GM12878 (cell line): ENCODE data around the gene WDFY4. TPM values are rescaled to one million over a fixed set of nuclear protein-coding genes. Genes with fewer than 3 reads are reported as not detected.

Experiments
- ATAC-seq: fragments of 200-7000 bp; cut with Tn5 transposase; 3 replicates; pipeline ENCODE4 v1.9.1; 2020; ENCODE audit warnings: mild to moderate bottlenecking, moderate library complexity
- BruUV-seq: library from RNA; stranded (reverse); fragments of 400-500 nt; replicated peaks from 2 replicates; lab custom pipeline; 2021; lab: Mats Ljungman, UMichigan
- CTCF ChIA-PET: fragments of 300-600 bp; sonication (Branson Sonifier 250); formaldehyde crosslinking; extraction: SDS; loops from one replicate; lab custom pipeline; 2021; ENCODE audit warnings: inconsistent platforms; lab: Yijun Ruan, JAX
- POLR2A ChIA-PET: fragments of 350-600 bp; formaldehyde crosslinking; extraction: SDS; loops from one replicate; lab custom pipeline; 2021; ENCODE audit warnings: inconsistent platforms; lab: Charles Lee
- RAD21 ChIA-PET: fragments of 300-600 bp; sonication (Branson Sonifier 250); formaldehyde crosslinking; loops from one replicate; lab custom pipeline; 2023; ENCODE audit warnings: antibody characterized with exemption; ENCODE audit not compliant: unreplicated experiment; lab: Charles Lee
- SMC1A ChIA-PET: fragments of 300-600 bp; sonication (Branson Sonifier 250); formaldehyde crosslinking; loops from one replicate; lab custom pipeline; 2023; ENCODE audit not compliant: unreplicated experiment, uncharacterized antibody; lab: Charles Lee
- DNase-seq: peaks from one replicate; pipeline ENCODE4 v3.0.0-alpha.2; 2011; ENCODE audit warnings: low read depth, low spot score
- FAIRE-seq: peaks from 3 replicates; lab custom pipeline; 2011; peaks lifted over from hg19 to GRCh38; lab: Jason Lieb, UNC
- H2AFZ ChIP-seq: 2 replicates; pipeline ENCODE4 v1.6.0; 2011; ENCODE audit warnings: low read depth, low read length, control low read depth; ENCODE audit not compliant: control insufficient read depth
- H3K27ac ChIP-seq: 2 replicates; pipeline ENCODE4 v1.5.1; 2011; ENCODE audit warnings: control low read depth; ENCODE audit not compliant: control insufficient read depth, insufficient read depth
- H3K27me3 ChIP-seq, 2 experiments: replicated peaks in 1 of 2; 2 replicates each; pipeline versions ENCODE4 v1.6.0 to v1.6.1; 2011; ENCODE audit warnings: low read length in 1 of 2; ENCODE audit not compliant: control insufficient read depth in 2 of 2, insufficient read depth in 2 of 2
- H3K36me3 ChIP-seq, 2 experiments: 2 replicates each; pipeline ENCODE4 v1.5.1; 2011; ENCODE audit warnings: low read length in 1 of 2; ENCODE audit not compliant: control insufficient read depth in 2 of 2, insufficient read depth in 2 of 2
- H3K4me1 ChIP-seq: 2 replicates; pipeline ENCODE4 v1.6.1; 2011; ENCODE audit warnings: mild to moderate bottlenecking, low read length, moderate library complexity, mixed read lengths; ENCODE audit not compliant: control insufficient read depth, insufficient read depth
- H3K4me2 ChIP-seq: 2 replicates; pipeline ENCODE4 v1.6.0; 2011; ENCODE audit warnings: control low read depth; ENCODE audit not compliant: control insufficient read depth, insufficient read depth
- H3K4me3 ChIP-seq: fragments of 200-600 bp; sonication (generic); 2 replicates; pipeline ENCODE4 v1.5.1; 2016
- H3K79me2 ChIP-seq: 2 replicates; pipeline ENCODE4 v1.6.0; 2011; ENCODE audit warnings: low read length; ENCODE audit not compliant: control insufficient read depth, insufficient read depth
- H3K9ac ChIP-seq: 2 replicates; pipeline ENCODE4 v1.8.0; 2011; ENCODE audit warnings: low read length, control low read depth, mixed read lengths; ENCODE audit not compliant: control insufficient read depth, insufficient read depth
- H3K9me3 ChIP-seq: replicated peaks from 3 replicates; pipeline ENCODE4 v1.5.1; 2011; ENCODE audit warnings: mild to moderate bottlenecking, low read length; ENCODE audit not compliant: control insufficient read depth, insufficient read depth
- H4K20me1 ChIP-seq: 2 replicates; pipeline ENCODE4 v1.6.0; 2011; ENCODE audit not compliant: control insufficient read depth, insufficient read depth
- ATF2 ChIP-seq: IDR thresholded peaks from 2 replicates; pipeline ENCODE4 v1.6.1; 2012; ENCODE audit warnings: low read length, inconsistent platforms
- CBX5 ChIP-seq: sonication (generic); IDR thresholded peaks from 2 replicates; pipeline ENCODE4 v1.6.1; 2016; ENCODE audit warnings: low read depth, moderate library complexity, mild to moderate bottlenecking, inconsistent platforms
- CREM ChIP-seq: IDR thresholded peaks from 2 replicates; pipeline ENCODE4 v1.6.1; 2014; ENCODE audit warnings: antibody characterized with exemption, low read depth
- EED ChIP-seq: sonication (generic); IDR thresholded peaks from 2 replicates; pipeline ENCODE4 v1.6.1; 2016; ENCODE audit warnings: antibody characterized with exemption, low read depth
- GABPA ChIP-seq: IDR thresholded peaks from 2 replicates; pipeline ENCODE4 v1.6.1; 2014; ENCODE audit warnings: antibody characterized with exemption, low read depth, mild to moderate bottlenecking, inconsistent platforms
- HDAC6 ChIP-seq: fragments of 200-600 bp; sonication (generic); IDR thresholded peaks from one replicate; pipeline ENCODE4 v1.8.0; 2017; ENCODE audit warnings: antibody characterized with exemption; ENCODE audit not compliant: unreplicated experiment
- IKZF1 ChIP-seq: fragments of 450-650 bp; conservative IDR thresholded peaks from 2 replicates; pipeline ENCODE4 v1.6.1; 2017; ENCODE audit warnings: antibody characterized with exemption, mild to moderate bottlenecking
- KAT2A ChIP-seq: conservative IDR thresholded peaks from 2 replicates; pipeline ENCODE4 v1.6.1; 2011; ENCODE audit warnings: low read depth, low read length; ENCODE audit not compliant: control insufficient read depth
- PBX3 ChIP-seq: IDR thresholded peaks from 2 replicates; pipeline ENCODE4 v1.6.1; 2011; ENCODE audit warnings: mild to moderate bottlenecking, low read depth, low read length, moderate library complexity; ENCODE audit not compliant: insufficient replicate concordance
- RAD21 ChIP-seq: IDR thresholded peaks from 2 replicates; pipeline ENCODE4 v1.6.1; 2011; ENCODE audit warnings: mild to moderate bottlenecking, low read depth, low read length, moderate library complexity; ENCODE audit not compliant: insufficient read depth
- SIN3A ChIP-seq: IDR thresholded peaks from 2 replicates; pipeline ENCODE4 v1.6.1; 2012; ENCODE audit warnings: low read depth, low read length, improper control_type of control experiment
- TARDBP ChIP-seq: IDR thresholded peaks from 2 replicates; pipeline ENCODE4 v1.6.1; 2016; ENCODE audit warnings: borderline replicate concordance
- YY1 ChIP-seq: IDR thresholded peaks from 2 replicates; pipeline ENCODE4 v1.6.1; 2011; ENCODE audit warnings: low read depth, mild to moderate bottlenecking, low read length
- ZNF384 ChIP-seq: IDR thresholded peaks from 2 replicates; pipeline ENCODE4 v1.6.1; 2012; ENCODE audit warnings: low read depth, mild to moderate bottlenecking, low read length, improper control_type of control experiment, borderline replicate concordance
- ZZZ3 ChIP-seq: IDR thresholded peaks from 2 replicates; pipeline ENCODE4 v1.6.1; 2011; ENCODE audit warnings: low read depth; ENCODE audit not compliant: control insufficient read depth, insufficient read length
- WGBS: methylation state at CpG from one replicate; pipeline ENCODE4 v1.1.6; 2016; ENCODE audit warnings: low lambda C conversion rate; ENCODE audit not compliant: insufficient replicate concordance, insufficient coverage; ENCODE audit errors: missing lambda C conversion rate; 5-methylcytosine and 5-hydroxymethylcytosine counted together
- in situ Hi-C: fragments of 300-500 bp; cut with MboI; formaldehyde crosslinking; loops from 9 replicates; pipeline ENCODE4 v1.14.3; 2018; ENCODE audit warnings: mixed read lengths
- intact Hi-C: fragments of 100-400 bp; cut with micrococcal nuclease; formaldehyde crosslinking; loops from one replicate; pipeline ENCODE4 v1.14.2; 2022; ENCODE audit not compliant: unreplicated experiment
- polyA plus RNA-seq, 11 experiments: library from polyadenylated mRNA; depleted of rRNA in 4 of 11; unstranded in 6 of 11; stranded (reverse) in 5 of 11; fragments of >200 nt; fragmentation: Nextera tagmentation in 4 of 11; fragmentation: Illumina TruSeq in 1 of 11; extraction: Ambion mirVana in 4 of 11; extraction: Trizol in 1 of 11; gene quantifications; 1 replicate in 1 of 11; 2 replicates in 10 of 11; pipeline versions ENCODE4 v1.2.1 to v1.2.3, GENCODE V29; 2011 to 2016; ENCODE audit warnings: inconsistent platforms in 2 of 11, missing spikeins in 2 of 11, low read depth in 1 of 11
- total RNA-seq, 4 experiments: library from RNA; depleted of rRNA in 3 of 4; stranded (reverse); fragments of >200 nt in 3 of 4; fragmentation: Illumina TruSeq in 1 of 4; extraction: Trizol in 1 of 4; gene quantifications; 2 replicates each; pipeline versions ENCODE4 v1.2.1 to v1.2.3, GENCODE V29; 2013 to 2021
- TF ChIP-seq, protein P1 (sequence below): fragments of 450-650 bp; IDR thresholded peaks from 2 replicates; pipeline ENCODE4 v1.6.1; 2016; ENCODE audit warnings: mild to moderate bottlenecking, moderate library complexity, borderline replicate concordance

Gene WDFY4
- total and polyA plus RNA-seq, 10 of the 15 experiments (the other 5 are each of a cell fraction or from before 2014, with no cell fraction given) = 13.5 to 132 (median 47.3) TPM

DNA sequence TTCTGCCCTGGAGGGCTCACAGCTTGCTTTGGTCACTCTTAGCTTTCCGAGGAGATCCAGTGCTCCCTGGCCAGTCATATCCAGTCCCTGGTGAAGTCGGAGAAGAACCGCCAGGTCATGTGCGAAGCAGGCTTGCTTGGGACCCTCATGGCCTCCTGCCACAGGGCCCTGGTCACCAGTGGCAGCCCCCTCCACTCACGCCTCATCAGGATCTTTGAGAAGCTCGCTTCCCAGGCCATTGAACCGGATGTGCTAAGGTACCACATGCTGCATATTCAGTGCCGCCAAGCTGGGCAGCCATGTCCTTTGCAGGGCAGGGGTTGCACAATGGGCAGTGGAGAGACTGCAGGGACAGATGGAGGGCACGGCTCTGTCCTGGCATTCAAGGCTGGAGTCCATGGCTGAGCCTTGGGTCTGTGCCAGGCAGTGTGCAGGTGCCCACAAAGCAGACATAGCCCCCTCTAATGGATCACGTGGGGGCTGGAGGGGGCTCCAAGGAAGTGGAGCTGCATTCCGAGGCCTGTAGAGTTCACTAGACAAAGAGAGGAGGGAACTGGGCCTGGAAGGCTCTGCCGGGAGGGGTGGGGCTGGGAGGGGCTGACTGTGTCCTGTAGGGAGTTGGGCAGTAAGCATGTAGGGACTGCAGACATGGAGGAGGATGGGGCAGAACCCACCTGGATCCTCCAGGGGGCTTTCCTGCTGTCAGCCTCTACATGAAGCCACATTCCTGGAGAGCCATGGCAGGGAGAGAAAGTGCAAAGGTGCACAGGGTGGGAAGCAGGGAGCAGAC lies 89.9 kb downstream of the WDFY4 start:
- peaks cover 31 to 42% of the 10 kb centered on the region in 2 experiments for H3K36me3 ChIP-seq
- WGBS = 95% methylated on average over 12 of the region's 12 CpGs
- no TSS peak for BruUV-seq
- no peak overlapping the region for H3K4me3 ChIP-seq
- no peaks in the 10 kb centered on the region; the same call in 2 of the 3 replicates for H3K9me3 ChIP-seq
- ATAC-seq (no peak), DNase-seq (no peak), FAIRE-seq (no peak)
- H3K4me1 ChIP-seq = no peaks in the 10 kb centered on the region
- no peaks in the 10 kb centered on the region for H3K27me3 ChIP-seq
- intact Hi-C loops = no loop called here
- ChIA-PET SMC1A (interaction anchor here (0.9 kb wide), 1 partner anchor 15 kb away, joined by 3 read pairs; no protein-coding TSS in a partner anchor), CTCF (no interaction called here), POLR2A (interaction anchor here (1.1 kb wide), 1 partner anchor 9 kb away, joined by 3 read pairs; no protein-coding TSS in a partner anchor), RAD21 (no interaction called here)
- no peak overlapping the region for H3K27ac ChIP-seq
- no peak overlapping the region for H2AFZ ChIP-seq
- in situ Hi-C loops = loop anchor here (25.0 kb wide), 1 partner anchor 88 kb away; no protein-coding TSS in a partner anchor
- H4K20me1 ChIP-seq = no peaks in the 10 kb centered on the region
- H3K79me2 ChIP-seq = peaks cover 1% of the 10 kb centered on the region; the same call in 1 of the 2 replicates
- no peak overlapping the region for H3K9ac ChIP-seq
- H3K4me2 ChIP-seq = no peak overlapping the region
- TF ChIP-seq ZZZ3 (no peak), ATF2 (no peak), KAT2A (no peak), TARDBP (no peak), IKZF1 (no peak), PBX3 (no peak), CREM (no peak), HDAC6 (no peak), SIN3A (no peak), RAD21 (no peak), ZNF384 (no peak), YY1 (no peak), CBX5 (no peak), GABPA (no peak), EED (no peak)
- TF ChIP-seq, protein P1, sequence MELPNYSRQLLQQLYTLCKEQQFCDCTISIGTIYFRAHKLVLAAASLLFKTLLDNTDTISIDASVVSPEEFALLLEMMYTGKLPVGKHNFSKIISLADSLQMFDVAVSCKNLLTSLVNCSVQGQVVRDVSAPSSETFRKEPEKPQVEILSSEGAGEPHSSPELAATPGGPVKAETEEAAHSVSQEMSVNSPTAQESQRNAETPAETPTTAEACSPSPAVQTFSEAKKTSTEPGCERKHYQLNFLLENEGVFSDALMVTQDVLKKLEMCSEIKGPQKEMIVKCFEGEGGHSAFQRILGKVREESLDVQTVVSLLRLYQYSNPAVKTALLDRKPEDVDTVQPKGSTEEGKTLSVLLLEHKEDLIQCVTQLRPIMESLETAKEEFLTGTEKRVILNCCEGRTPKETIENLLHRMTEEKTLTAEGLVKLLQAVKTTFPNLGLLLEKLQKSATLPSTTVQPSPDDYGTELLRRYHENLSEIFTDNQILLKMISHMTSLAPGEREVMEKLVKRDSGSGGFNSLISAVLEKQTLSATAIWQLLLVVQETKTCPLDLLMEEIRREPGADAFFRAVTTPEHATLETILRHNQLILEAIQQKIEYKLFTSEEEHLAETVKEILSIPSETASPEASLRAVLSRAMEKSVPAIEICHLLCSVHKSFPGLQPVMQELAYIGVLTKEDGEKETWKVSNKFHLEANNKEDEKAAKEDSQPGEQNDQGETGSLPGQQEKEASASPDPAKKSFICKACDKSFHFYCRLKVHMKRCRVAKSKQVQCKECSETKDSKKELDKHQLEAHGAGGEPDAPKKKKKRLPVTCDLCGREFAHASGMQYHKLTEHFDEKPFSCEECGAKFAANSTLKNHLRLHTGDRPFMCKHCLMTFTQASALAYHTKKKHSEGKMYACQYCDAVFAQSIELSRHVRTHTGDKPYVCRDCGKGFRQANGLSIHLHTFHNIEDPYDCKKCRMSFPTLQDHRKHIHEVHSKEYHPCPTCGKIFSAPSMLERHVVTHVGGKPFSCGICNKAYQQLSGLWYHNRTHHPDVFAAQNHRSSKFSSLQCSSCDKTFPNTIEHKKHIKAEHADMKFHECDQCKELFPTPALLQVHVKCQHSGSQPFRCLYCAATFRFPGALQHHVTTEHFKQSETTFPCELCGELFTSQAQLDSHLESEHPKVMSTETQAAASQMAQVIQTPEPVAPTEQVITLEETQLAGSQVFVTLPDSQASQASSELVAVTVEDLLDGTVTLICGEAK = no peak
